Stimulated activated CD8-positive, alpha-beta memory T cell treated with anti-CD3 and anti-CD28 coated beads, Interleukin-15, amount 100 ng/mL, for 24 hours (primary cell): ENCODE data around the gene EIF4H.
"Not testable (repeated sequence)": the region's sequence is repeated elsewhere in the genome, so short reads cannot be mapped to it uniquely, and the experiment has no call there.

Source experiments
- DNase-seq: peaks from one replicate; pipeline ENCODE4 v3.0.0-alpha.2; 2020; ENCODE audit warnings: low read depth

Gene EIF4H

GRCh38 chr7:74224907-74225306 is 50.8 kb downstream of the EIF4H start:
- DNase-seq, result not testable (repeated sequence)

GRCh38 chr7:74225400-74225799 is 51.2 kb downstream of the EIF4H start:
- DNase-seq, result no peak

- no peak for DNase-seq
These were observed 52.5 kb downstream of the EIF4H start for GRCh38 chr7:74226633-74227032.

- DNase-seq, result no peak
These were observed 55.1 kb downstream of the EIF4H start for GRCh38 chr7:74228951-74229900.

- DNase-seq, result no peak
These were observed 56.5 kb downstream of the EIF4H start for GRCh38 chr7:74230446-74231231.

GRCh38 chr7:74231232-74231590 is 57.1 kb downstream of the EIF4H start:
- DNase-seq, result no peak

GRCh38 chr7:74233655-74234285 is 59.6 kb downstream of the EIF4H start:
- DNase-seq, result no peak

- DNase-seq, result no peak
These were observed 61.5 kb downstream of the EIF4H start for GRCh38 chr7:74235518-74236268.

GRCh38 chr7:74236284-74236683 is 62.1 kb downstream of the EIF4H start:
- no peak for DNase-seq

GRCh38 chr7:74240482-74240881 is 66.3 kb downstream of the EIF4H start:
- DNase-seq, result no peak

GRCh38 chr7:74242122-74242443 is 67.9 kb downstream of the EIF4H start:
- no peak for DNase-seq

- no peak for DNase-seq
These were observed 72.3 kb downstream of the EIF4H start for GRCh38 chr7:74246497-74246896.
